ENCODE results near the gene LZTS2.
A peak's percentile ranks its signal among the peaks of the same experiment; 100 is the strongest.

The LZTS2 gene

GRCh38 chr10:101014966-101015581 lies 15.5 kb downstream of the LZTS2 start:
- DNase-seq, result no peak

DNA sequence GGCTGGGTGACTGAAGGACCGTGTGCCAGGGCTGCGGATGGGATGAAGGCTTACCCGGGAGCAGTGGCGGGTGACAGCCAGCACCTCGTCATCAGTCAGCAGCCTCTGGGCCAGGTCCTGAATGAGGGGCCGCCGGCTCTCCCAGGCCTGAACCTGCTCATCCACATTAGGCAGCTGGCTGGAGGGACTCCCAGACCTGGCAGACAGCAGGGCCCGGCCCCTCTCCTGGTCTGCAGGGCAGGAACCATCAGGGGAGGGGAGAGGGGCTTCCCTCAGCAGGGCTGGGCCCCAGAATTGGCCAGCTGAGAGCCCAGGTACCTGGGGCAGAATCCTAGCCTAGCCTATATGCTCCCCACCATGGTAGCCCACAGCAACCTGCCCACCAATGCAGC lies 16.0 kb downstream of the LZTS2 start:
- no peak for DNase-seq

- DNase-seq, result no peak
These were observed 17.2 kb downstream of the LZTS2 start for GRCh38 chr10:101016814-101017213.

- DNase-seq, result no peak
These were observed 18.6 kb downstream of the LZTS2 start for GRCh38 chr10:101018118-101018599.

DNA sequence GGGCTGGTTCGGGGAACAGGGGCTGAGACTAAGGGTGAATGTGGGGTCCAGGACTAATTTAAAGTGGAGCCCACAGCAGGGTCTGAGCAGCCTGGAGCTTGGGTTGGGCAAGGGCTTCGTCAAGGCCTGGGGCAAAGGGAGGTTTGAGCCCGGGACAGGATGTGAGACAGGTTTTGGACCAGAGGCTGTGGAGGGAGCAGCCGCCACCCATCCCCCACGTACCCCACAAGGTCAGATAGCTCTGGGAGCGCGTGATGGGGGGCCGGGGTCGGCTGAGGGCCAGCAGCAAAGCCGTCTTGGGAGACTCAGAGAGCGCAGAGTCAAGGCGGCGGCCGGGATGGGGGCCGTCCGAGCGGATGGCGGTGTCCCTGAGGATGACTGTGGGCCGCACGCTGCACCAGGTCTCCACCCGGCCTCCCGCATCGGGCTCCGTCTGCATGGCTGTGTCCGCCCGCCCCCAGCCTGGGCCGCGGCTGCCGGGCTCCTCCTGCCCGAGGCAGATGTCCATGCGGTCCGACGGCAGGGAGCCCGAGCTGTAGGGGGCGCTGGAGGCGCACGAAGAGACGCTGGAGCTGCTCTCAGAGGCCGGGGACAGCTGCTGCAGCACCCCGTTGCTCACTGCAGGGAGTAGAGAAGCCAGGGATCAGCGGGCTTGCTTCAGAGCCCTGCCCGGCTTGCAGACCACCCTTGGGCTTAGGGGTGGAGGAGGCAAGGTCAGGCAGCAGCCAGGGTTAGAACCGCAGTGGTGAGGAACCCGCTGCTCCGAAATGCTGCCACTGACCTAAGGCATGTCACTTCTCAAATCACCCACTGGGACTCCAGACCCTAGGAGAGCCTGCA lies 19.2 kb downstream of the LZTS2 start:
- DNase-seq, result peak; percentile 62 to 78

DNA sequence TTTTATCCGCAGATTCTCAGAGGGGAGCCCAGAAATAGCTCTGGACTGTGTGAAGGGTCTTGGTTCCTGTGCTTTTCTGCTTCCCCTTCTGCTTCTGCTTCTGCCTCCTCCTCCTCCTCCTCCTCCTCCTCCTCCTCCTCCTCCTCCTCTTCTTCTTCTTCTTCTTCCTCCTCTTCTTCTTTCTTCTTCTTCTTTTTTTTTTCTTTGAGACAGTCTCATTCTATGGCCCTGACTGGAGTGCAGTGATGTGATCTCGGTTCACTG lies 19.8 kb downstream of the LZTS2 start:
- DNase-seq, result no peak

DNA sequence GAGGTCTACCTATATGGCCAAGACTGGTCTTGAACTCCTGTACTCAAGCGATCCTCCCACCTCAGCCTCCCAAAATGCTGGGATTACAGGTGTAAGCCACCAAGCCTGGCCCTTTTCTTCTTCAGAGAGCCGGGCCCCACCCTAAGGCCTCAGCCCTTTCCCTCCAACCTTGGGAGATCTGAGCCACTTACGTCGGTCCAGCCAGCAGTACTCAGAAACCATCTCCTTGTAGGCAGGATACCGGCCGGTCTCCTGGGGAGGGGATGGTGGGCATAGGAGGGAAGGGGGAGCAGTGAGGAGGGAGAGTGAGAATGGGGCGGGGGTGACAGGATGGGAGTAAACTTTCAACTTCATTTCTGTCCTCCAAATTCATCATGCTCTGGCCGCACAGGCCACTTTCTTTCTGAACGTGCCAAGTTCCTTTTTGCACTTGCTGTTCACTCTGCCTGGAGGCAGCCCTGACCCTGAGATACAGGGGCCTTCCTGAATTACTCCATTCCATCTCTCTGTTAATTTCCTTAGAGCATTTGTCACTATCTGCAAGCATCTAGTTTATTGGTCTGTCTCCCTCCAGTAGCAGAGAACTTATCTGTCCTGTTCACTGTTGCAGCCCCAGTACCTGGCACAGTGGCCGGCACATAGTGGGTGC lies 20.9 kb downstream of the LZTS2 start:
- DNase-seq, result no peak

GRCh38 chr10:101021239-101021638 lies 21.6 kb downstream of the LZTS2 start:
- DNase-seq, result no peak

- no peak for DNase-seq
These were observed 22.2 kb downstream of the LZTS2 start for GRCh38 chr10:101021692-101022251.

DNA sequence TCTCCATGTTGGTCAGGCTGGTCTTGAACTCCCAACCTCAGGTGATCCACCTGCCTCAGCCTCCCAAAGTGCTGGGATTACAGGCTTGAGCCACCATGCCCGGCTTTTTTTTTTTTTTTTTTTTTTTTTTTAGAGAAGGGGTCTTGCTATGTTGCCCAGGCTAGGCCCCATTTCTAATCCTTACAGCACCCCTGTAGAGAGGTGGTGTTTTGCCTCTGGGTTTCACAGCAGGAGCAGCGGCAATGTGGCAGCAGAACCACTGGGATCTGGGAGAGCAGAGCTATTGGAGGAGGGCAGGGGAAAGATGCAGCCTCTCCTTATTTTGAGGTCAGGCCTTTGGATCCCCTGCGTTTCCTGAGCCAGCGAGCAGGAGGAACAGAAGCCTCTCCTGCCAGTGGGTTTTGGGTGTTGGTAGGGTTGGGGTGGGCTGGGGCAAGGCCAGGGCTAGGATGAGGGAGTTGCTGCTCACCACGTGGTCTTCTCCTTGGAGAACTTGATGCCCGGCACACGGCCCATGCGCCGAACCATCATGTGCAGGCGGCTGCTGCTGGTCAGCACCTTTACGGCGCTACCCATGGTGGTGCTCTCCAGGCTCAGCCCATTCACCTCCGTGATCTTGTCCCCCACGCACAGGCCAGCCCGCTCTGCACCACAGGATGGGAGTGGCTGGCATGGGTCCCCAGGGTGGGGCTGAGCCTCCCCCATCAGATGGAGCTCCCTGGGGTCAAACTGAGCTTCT lies 23.5 kb downstream of the LZTS2 start:
- no peak for DNase-seq

- DNase-seq, result no peak
These were observed 27.6 kb downstream of the LZTS2 start for GRCh38 chr10:101027106-101027720.

DNA sequence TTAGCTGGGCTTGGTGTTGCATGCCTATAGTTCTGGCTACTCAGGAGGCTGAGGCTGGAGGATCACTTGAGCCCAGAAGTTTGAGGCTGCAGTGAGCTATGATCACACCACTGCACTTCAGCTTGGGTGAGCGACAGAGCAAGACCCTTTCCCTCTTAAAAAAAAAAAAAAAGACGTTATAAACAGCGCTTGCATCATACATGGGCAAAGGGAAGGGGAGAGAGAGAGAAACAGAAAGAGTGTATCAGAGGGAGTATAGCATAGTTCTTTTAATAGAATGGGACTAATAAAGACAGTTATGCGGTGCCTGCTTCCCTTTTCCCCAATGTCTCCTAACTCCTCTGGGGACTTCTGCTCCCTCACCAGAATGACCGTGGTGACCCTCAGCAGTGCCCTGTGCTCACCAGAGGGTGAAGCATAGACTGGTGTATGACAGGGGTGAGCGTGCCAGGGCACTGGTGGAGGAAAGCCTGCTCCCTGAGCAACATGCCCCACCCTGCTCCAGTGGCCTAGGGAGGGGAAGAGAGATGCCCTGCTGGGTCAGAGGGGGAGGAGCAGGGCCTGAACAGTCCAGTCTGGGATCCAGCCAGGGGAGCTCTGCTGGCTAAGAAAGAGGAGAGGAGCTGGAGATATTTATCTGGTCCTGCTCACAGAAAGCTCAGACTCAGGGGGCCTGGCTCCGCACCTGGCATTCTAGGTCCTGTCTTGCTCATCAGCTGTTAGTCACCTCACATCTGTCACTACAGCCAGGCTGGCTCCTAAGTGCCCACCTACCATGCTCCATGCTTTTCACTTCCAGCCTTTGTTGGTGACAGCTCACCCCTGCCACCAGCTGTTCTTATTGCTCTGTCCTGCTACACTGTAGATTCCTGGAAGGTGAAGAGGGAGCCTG lies 29.1 kb downstream of the LZTS2 start:
- no peak for DNase-seq

DNA sequence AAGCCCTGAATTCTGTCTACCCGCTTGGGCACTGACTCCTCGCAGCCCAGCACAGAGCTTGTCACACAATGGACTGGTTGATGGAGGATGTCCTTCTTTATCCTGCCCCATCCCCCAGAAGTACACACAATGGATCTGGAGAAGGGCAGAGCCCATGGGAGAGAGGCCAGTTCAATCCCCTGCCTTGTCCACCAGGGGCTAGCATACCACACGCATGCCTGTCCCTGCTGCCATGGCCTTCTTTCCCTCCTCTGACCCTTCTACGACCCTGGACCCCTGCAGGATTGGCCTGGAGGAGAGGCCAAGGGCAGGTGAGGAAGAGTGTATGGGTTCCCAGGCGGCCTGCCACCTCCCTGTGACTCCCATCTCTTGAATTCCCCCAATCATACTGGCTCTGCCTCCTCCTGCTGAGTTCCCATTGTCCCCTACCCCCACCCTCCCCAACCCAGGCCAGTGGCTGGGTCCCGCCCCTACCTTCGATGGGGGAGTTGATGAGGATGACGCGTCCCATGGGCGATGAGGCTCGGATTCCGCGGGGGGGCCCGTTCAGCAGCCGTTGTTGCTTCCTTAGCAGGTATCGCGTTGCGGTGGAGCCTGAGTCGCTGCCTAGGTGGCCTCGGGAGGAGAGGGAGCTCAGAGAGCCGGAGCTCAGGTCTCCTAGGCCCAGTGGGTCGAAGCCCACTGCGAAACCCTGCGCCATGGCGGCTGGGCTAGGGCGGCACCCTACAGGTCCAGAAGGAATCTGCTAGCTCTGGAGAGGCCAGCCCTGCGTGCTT lies 30.1 kb downstream of the LZTS2 start:
- no peak for DNase-seq

DNA sequence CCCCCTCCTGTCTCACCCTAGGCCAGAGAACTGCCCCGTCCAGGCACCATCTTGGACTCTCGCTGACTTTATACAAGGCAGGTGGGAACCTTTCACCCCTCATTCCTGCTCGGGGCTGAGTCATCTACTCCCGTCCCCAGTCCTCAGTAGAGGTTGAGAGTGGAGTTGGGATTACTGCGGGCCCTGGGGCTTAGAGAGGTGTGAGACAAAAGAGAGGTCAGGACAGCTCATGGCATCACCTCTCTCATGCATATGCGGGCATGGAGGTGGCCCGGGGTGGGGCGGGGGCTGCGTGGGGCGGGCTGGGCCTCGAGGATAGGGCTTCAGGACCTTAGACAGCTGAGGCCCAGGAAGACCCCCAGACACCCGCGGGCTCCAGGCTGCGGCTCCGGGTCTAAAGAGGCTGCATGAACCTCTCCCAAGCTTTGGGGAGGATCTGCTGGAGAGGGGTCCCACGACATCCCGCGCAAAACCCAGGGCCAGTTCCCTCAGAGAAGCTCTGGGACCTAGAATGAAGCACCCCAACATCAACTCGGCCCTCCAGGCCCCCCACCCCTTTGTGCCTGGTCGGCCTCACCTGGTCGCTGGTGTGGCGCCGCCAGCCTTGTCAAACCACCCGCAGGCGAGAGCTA lies 31.0 kb downstream of the LZTS2 start:
- DNase-seq, result no peak

GRCh38 chr10:101031128-101031795 lies 31.7 kb downstream of the LZTS2 start, which contains the start of the genes PDZD7 and SFXN3:
Gene PDZD7 (minus strand): TSS chr10:101031129. CDS start chr10:101030219, 910 bp downstream.
Gene SFXN3 (plus strand): TSS chr10:101031234. CDS start chr10:101034695, 3,461 bp downstream.
- DNase-seq, result peak; percentile 89 to 94

DNA sequence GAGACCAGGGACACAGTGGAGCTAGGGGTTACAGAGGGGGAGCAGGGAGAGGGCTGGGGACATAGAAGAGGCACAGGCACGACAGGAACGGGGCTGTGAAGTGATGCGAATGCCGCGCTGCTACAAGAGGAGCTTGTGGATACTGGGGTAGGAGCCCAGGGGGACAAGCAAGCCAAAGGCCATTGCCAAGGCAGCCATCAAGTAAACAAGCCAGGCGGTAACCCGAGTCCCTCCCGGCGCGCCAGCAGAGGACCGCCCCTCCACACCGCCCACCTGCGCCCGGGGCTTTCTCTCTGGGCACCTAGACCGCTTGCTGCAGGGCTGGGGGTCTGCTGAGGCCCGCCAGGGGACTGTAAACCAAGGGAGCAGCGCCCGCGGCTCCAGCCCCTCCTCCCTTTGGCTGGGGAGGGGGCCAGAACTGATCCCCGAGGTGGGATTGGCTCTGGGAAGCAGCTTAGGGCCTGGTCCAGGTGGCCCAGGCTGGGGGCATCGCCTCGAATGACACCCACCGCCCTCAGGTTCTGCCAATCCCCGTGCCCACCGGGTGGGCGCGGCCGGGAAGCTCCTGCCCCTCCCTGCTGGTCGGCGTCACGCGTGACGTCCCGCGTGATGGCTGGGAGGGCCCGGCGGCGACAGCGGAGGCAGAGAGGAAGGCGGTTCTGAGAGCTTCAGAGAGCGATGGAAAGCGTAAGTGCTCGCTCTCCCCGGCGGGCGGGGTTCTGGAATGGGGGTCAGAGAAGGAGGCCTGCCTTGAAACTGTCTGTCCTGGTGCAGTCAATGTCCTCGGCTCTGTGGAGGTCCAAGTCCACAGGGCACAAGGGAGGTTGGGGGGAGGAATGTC lies 32.4 kb downstream of the LZTS2 start:
- peak; percentile 83 to 86 for DNase-seq

GRCh38 chr10:101032637-101033224 lies 33.1 kb downstream of the LZTS2 start:
- DNase-seq, result peak; percentile 71 to 76

GRCh38 chr10:101033276-101033675 lies 33.7 kb downstream of the LZTS2 start:
- DNase-seq, result no peak

Data from hippocampal formation (tissue), 2 donors.